ENCODE measurements around the gene CANT1. TPM values are rescaled to one million over a fixed set of nuclear protein-coding genes. Genes with fewer than 3 reads are reported as not detected.

CANT1 gene
- total and polyA plus RNA-seq, 4 donors: 6.2 to 20.0 (median 16.4) TPM

Other genes with a start within 250 kb of the CANT1 start
- 10 to 100 TPM; 16.7 to 32.1 TPM for gene CYTH1, start 227.5 kb downstream of the CANT1 start, total RNA-seq
- 10 to 100 TPM; 15.4 to 24.5 TPM for gene CYTH1, start 227.5 kb downstream of the CANT1 start, polyA plus RNA-seq
- gene USP36, start 168.9 kb downstream of the CANT1 start, total RNA-seq: 10 to 100 TPM in 1 of 2 donors, 1 to 10 TPM in 1; 8.0 to 20.7 TPM
- 10 to 100 TPM in 1 of 2 donors, 1 to 10 TPM in 1; 9.4 to 11.6 TPM for gene USP36, start 168.9 kb downstream of the CANT1 start, polyA plus RNA-seq
- 1 to 10 TPM in 1 of 2 donors, under 1 TPM in 1; 0.28 to 1.0 TPM for gene CEP295NL, start 106.6 kb downstream of the CANT1 start, total RNA-seq
- gene CEP295NL, start 106.6 kb downstream of the CANT1 start, polyA plus RNA-seq: not detected
- 10 to 100 TPM in 1 of 2 donors, 1 to 10 TPM in 1; 9.5 to 10.6 TPM for gene TIMP2, start 84.4 kb downstream of the CANT1 start, total RNA-seq
- gene TIMP2, start 84.4 kb downstream of the CANT1 start, polyA plus RNA-seq: 10 to 100 TPM in 1 of 2 donors, 1 to 10 TPM in 1; 8.9 to 37.6 TPM
- gene LGALS3BP, start 29.8 kb downstream of the CANT1 start, total RNA-seq: 10 to 100 TPM; 66.0 to 69.3 TPM
- 100 to 1,000 TPM in 1 of 2 donors, 10 to 100 TPM in 1; 89.1 to 224 TPM for gene LGALS3BP, start 29.8 kb downstream of the CANT1 start, polyA plus RNA-seq
- gene C1QTNF1, start 14.4 kb upstream of the CANT1 start, total RNA-seq: 10 to 100 TPM in 1 of 2 donors, under 1 TPM in 1; 0.56 to 54.6 TPM
- 10 to 100 TPM in 1 of 2 donors, 1 to 10 TPM in 1; 8.3 to 23.9 TPM for gene C1QTNF1, start 14.4 kb upstream of the CANT1 start, polyA plus RNA-seq
- gene ENGASE, start 65.1 kb upstream of the CANT1 start, total RNA-seq: 10 to 100 TPM in 1 of 2 donors, 1 to 10 TPM in 1; 7.6 to 33.6 TPM
- 1 to 10 TPM; 5.2 to 8.0 TPM for gene ENGASE, start 65.1 kb upstream of the CANT1 start, polyA plus RNA-seq

Data from liver (tissue), 4 donors.